GM12801 (cell line): ENCODE results near the gene LEMD1.

Experiments used
- TF ChIP-seq, protein P1 (sequence below): IDR thresholded peaks from one replicate; pipeline ENCODE4 v1.5.1; 2011; ENCODE audit warnings: control low read depth; ENCODE audit not compliant: insufficient read length; ENCODE audit errors: extremely low read depth

LEMD1 gene

DNA sequence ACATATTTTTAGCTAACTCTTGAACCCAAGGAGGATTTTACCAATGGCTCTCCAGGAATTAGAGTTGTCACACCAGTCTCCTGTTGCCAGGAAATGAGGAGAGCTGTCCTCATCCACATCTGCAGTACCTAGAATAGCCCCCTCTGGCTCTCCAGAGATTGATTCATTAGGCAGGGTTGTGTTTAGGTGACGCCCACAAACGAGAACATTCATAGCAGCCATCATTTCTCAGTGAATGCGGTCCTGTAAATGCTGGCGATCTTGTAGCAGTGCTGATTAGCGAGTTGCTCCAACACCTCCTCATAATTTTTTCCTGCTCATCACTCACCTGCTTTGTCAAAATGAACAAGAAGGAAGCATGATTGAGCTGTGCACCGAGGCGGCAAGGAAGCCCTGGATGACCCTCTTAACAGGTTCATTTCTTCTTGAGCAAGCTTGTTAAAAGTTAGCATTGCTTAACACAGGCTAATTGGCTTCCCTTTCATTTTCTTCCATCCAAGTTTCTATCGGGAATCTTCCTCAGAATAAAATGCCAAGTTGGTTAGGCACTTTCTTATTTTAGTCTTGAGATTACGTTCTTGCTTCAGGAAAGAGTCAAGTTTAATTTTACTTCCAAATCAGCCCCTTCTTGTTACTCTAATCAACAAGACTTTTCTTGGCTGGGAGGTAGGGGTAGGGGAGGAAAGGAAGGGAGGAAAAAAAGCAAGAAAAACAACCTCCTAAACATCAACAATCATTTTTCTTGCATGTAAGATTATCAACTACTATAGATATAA is 48.6 kb downstream of the LEMD1 start:
- TF ChIP-seq, protein P1, sequence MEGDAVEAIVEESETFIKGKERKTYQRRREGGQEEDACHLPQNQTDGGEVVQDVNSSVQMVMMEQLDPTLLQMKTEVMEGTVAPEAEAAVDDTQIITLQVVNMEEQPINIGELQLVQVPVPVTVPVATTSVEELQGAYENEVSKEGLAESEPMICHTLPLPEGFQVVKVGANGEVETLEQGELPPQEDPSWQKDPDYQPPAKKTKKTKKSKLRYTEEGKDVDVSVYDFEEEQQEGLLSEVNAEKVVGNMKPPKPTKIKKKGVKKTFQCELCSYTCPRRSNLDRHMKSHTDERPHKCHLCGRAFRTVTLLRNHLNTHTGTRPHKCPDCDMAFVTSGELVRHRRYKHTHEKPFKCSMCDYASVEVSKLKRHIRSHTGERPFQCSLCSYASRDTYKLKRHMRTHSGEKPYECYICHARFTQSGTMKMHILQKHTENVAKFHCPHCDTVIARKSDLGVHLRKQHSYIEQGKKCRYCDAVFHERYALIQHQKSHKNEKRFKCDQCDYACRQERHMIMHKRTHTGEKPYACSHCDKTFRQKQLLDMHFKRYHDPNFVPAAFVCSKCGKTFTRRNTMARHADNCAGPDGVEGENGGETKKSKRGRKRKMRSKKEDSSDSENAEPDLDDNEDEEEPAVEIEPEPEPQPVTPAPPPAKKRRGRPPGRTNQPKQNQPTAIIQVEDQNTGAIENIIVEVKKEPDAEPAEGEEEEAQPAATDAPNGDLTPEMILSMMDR = no peak

- TF ChIP-seq, protein P1 = no peak
Measured at GRCh38 chr1:205371871-205372660, 49.8 kb downstream of the LEMD1 start.

DNA sequence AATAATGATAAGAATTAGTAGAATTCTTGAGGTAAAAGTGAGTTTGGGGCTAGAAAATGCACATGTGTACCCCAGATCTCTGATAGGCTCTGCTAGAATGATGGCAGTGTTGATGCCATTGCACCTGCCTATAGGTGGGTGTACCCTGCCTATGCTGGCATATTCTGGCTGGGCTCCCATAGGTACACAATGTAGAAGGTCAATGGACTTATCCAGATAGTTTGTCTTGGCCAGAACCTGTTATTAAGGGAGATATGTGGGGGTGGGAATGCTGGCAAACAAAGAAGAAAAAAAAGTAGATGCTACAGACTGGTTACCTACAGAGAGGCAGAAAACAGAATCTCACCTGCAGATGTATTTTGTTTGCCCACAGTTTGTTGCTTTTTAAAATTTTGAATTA is 51.1 kb downstream of the LEMD1 start:
- TF ChIP-seq, protein P1 = no peak

DNA sequence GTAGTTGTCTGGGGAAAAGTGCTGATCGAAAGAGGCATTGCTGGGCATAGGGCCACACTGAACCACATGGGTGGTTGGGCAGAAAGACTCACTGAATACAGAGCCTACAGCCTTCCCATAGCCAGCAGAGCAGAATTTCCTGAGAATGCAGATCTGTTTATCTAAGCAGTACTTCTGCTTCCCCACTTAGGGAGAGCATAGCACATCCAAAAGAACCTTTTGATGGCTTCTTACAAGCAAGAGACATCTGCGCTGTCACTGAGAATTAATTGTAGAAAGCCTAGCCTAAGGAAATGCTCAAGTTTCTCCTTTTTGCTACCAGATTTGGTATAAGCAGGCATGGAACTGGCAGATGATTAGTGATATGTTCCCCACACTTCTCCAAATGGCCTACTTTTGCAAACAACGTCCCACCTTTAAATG is 52.1 kb downstream of the LEMD1 start:
- TF ChIP-seq, protein P1 = no peak

- TF ChIP-seq, protein P1 = no peak
Measured at GRCh38 chr1:205368478-205368877, 53.4 kb downstream of the LEMD1 start.

DNA sequence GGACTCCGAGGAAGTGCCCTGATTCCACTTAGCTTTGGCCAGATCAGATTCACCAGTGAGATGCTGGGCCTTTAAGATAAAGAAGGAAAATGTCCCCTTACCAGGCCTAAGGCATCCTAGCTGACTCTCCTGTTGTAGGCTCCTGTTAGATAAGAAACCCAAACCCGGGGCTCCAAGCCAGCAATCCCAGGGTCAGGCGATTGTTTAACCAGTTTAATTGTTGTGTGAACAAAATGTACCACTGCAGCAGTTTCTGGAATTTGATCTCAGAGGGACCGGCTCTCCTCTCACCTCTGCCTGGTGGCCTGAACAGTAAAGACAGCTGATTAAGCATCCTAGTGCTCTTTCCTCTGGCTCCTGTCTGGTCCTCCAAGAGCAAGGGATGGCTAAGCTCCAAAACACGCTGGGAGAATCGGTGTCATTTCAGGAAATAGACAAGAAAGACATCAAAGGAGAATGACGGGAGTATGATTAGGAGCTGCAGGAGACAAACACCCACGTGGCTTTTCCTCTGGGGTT is 55.9 kb downstream of the LEMD1 start:
- TF ChIP-seq, protein P1 = no peak

- TF ChIP-seq, protein P1 = no peak
Measured at GRCh38 chr1:205360891-205361290, 61.0 kb downstream of the LEMD1 start.
